ENCODE data around the gene CPLANE1.
A peak's percentile ranks its signal among the peaks of the same experiment; 100 is the strongest.
"Not testable (repeated sequence)": the region's sequence is repeated elsewhere in the genome, so short reads cannot be mapped to it uniquely, and the experiment has no call there.

The CPLANE1 gene

GRCh38 chr5:37248970-37249814 is at the start of gene CPLANE1:
Gene CPLANE1 (minus strand): TSS chr5:37249376. CDS start chr5:37247698, 1,678 bp downstream.
- peak; percentile 56 for DNase-seq

GRCh38 chr5:37296313-37296712 is 47.1 kb upstream of the CPLANE1 start:
- not testable (repeated sequence) for DNase-seq

GRCh38 chr5:37283214-37283820 is 34.1 kb upstream of the CPLANE1 start:
- DNase-seq, result no peak

GRCh38 chr5:37275511-37275910 is 26.3 kb upstream of the CPLANE1 start:
- DNase-seq, result no peak

- DNase-seq, result no peak
Observed at GRCh38 chr5:37272511-37272910, 23.3 kb upstream of the CPLANE1 start.

GRCh38 chr5:37268100-37268499 is 18.9 kb upstream of the CPLANE1 start:
- not testable (repeated sequence) for DNase-seq

- DNase-seq, result no peak
Observed at GRCh38 chr5:37255774-37256358, 6.7 kb upstream of the CPLANE1 start.

GRCh38 chr5:37254581-37254980 is 5.4 kb upstream of the CPLANE1 start:
- no peak for DNase-seq

GRCh38 chr5:37251665-37252064 is 2.5 kb upstream of the CPLANE1 start:
- DNase-seq, result no peak

GRCh38 chr5:37249815-37250164 is 614 bp upstream of the CPLANE1 start:
- no peak for DNase-seq

- no peak for DNase-seq
Observed at GRCh38 chr5:37248421-37248969, 681 bp downstream of the CPLANE1 start.

- DNase-seq, result no peak
Observed at GRCh38 chr5:37247496-37247895, 1.7 kb downstream of the CPLANE1 start.

- no peak for DNase-seq
Observed at GRCh38 chr5:37247036-37247435, 2.1 kb downstream of the CPLANE1 start.

- DNase-seq, result no peak
Observed at GRCh38 chr5:37234288-37234687, 14.9 kb downstream of the CPLANE1 start.

- no peak for DNase-seq
Observed at GRCh38 chr5:37226377-37226776, 22.8 kb downstream of the CPLANE1 start.

- DNase-seq, result no peak
Observed at GRCh38 chr5:37222181-37222580, 27.0 kb downstream of the CPLANE1 start.

GRCh38 chr5:37220426-37220825 is 28.8 kb downstream of the CPLANE1 start:
- DNase-seq, result not testable (repeated sequence)

GRCh38 chr5:37219384-37219783 is 29.8 kb downstream of the CPLANE1 start:
- DNase-seq, result not testable (repeated sequence)

- DNase-seq, result no peak
Observed at GRCh38 chr5:37217976-37218375, 31.2 kb downstream of the CPLANE1 start.

- no peak for DNase-seq
Observed at GRCh38 chr5:37214550-37214949, 34.6 kb downstream of the CPLANE1 start.

- DNase-seq, result no peak
Observed at GRCh38 chr5:37212096-37212495, 37.1 kb downstream of the CPLANE1 start.

GRCh38 chr5:37211661-37212060 is 37.5 kb downstream of the CPLANE1 start:
- no peak for DNase-seq

- DNase-seq, result peak; percentile 2
Observed at GRCh38 chr5:37208883-37209797, 40.0 kb downstream of the CPLANE1 start.

Measured in CD4-positive, alpha-beta T cell treated with Interleukin-12 subunit alpha and Interleukin-12 subunit beta, for 1 hour (primary cell).